ENCODE measurements around the gene CDC20.
"Not testable (repeated sequence)": the region's sequence is repeated elsewhere in the genome, so short reads cannot be mapped to it uniquely, and the experiment has no call there.

The CDC20 gene

GRCh38 chr1:43383449-43383848, 24.7 kb downstream of the CDC20 start:
- DNase-seq (ENCODE audit: low spot score), result peak; percentile 90

- no peak for DNase-seq (ENCODE audit: low spot score)
Measured at GRCh38 chr1:43386676-43387075, 27.9 kb downstream of the CDC20 start.

DNA sequence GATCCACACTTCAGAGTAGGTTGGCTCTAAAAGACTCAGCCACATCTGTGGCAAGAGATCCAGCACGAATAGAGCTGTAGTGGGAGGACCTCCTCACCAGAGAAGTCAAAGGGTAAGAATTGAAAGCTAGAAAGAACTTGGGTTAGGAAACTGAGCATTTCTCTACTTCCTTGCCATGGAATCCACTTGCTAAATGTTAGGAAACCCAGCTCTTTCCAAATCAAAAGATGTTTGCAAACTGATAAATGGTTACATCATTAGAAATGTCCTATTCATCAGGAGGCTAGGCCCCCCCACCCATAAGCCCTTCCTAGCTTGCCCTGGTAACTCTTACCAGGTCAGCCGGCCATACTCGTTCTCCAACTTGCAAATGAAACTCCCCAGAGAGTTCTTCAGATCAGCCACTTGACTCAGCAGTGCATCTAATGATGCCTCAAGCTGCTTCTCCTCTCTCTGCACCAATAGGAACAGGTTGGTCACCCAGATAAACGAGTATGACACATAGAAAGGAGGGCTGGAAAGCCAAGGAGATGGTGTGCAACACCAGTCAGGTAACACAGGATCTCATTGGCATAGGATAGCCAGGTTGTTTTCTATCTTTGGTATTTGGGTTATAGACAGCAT, 29.3 kb downstream of the CDC20 start:
- no peak for DNase-seq (ENCODE audit: low spot score)

DNA sequence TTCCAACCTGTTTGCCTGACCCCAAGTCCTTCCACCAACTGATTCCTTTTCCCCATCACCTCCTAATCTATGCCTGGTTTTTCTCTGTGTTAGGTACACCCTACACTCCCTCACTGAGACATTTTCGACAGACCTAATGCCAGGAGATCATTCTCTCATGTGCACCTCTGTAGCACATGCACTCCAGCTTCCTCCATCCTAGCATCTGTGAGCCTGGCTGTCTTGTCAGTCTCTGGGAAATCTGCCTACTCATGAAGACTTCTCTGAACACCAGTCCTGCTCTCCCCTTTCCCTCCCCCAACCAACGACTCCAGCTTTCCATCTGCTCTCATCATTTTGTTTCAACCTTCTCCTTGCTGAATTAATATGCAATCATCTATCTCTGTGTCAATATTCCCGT, 29.8 kb downstream of the CDC20 start:
- no peak for DNase-seq (ENCODE audit: low spot score)

- peak; percentile 97 for DNase-seq (ENCODE audit: low spot score)
Measured at GRCh38 chr1:43389326-43390313, 30.8 kb downstream of the CDC20 start, which contains the start of the genes MED8 and SZT2. Gene MED8 (minus strand): TSS chr1:43389800. CDS start chr1:43389764, 36 bp downstream. Gene SZT2 (plus strand): TSS chr1:43389899. CDS start chr1:43389969, 70 bp downstream.

DNA sequence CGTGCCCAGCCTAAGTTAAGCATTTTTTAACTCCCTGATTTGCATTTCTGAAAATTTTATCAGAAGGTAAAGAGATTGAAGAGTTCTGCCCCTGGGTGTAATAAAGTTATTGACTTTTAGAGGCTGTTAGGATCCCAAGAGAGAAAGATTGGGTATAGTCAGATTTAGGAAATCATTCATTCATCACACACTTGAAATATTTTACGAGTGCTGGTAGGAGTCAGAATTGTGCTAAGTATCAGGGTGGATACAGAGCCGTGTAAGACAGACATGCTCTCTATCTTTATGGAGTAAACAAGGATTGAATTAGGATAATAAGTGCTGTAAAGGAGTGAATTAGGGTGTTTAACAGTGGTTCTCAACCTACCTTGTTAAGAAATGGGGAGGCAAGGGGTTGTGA, 33.9 kb downstream of the CDC20 start:
- no peak for DNase-seq (ENCODE audit: low spot score)

GRCh38 chr1:43395523-43395922, 36.7 kb downstream of the CDC20 start:
- DNase-seq (ENCODE audit: low spot score), result no peak

- DNase-seq (ENCODE audit: low spot score), result no peak
Measured at GRCh38 chr1:43396059-43396458, 37.3 kb downstream of the CDC20 start.

DNA sequence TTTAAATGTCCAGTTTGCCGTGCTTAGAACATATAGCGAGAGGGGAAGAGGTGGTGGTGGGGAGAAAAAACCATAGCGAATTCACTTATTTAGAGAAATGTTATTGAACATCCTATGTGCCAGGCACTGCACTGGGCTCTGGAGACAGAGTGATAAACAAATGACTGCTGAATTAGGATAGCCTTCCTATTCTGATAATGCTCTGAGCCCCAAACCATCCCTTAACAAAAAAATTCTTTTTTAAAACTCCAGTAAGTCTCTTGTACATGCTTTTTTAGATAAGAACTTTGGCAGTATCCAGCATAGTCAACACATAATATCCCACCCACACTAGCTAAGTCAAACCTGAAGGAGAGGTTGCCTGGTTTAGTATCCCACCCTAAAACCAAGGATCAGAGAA, 39.4 kb downstream of the CDC20 start:
- no peak for DNase-seq (ENCODE audit: low spot score)

DNA sequence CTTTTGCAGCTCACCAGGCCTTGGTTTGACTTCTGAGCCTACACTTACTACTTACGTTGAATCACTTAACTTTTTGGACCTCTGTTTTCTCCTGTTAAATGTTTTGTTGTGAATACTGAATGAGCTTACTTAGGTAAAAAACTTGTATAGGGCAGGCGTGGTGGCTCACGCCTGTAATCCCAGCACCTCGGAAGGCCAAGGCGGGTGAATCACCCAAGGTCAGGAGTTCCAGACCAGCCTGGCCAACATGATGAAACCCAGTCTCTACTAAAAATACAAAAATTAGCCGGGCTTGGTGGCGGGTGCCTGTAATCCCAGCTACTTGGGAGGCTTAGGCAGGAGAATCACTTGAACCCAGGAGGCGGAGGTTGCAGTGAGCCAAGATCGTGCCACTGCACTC, 41.7 kb downstream of the CDC20 start:
- DNase-seq (ENCODE audit: low spot score), result not testable (repeated sequence)

- DNase-seq (ENCODE audit: low spot score), result no peak
Measured at GRCh38 chr1:43402089-43402865, 43.5 kb downstream of the CDC20 start.

DNA sequence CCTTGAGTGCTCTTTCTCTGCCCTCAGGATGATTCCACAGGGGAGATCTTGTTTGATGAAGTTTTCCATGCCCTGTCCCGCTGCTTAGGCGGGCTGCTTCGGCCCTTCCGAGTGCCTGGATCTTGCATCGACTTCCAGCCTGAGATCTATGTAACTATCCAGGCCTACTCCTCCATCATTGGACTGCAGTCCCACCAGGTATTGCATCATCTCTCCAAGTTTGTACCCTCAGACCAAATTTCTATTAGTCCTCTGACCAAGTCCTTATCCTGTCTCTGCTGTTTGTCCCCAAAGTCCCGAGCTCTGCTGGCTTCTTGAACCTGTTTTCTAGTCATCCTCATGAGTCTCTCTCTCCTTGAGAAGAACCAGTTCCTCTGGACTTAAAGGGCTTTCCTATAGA, 45.6 kb downstream of the CDC20 start:
- DNase-seq (ENCODE audit: low spot score), result no peak

- no peak for DNase-seq (ENCODE audit: low spot score)
Measured at GRCh38 chr1:43405219-43405875, 46.6 kb downstream of the CDC20 start.

DNA sequence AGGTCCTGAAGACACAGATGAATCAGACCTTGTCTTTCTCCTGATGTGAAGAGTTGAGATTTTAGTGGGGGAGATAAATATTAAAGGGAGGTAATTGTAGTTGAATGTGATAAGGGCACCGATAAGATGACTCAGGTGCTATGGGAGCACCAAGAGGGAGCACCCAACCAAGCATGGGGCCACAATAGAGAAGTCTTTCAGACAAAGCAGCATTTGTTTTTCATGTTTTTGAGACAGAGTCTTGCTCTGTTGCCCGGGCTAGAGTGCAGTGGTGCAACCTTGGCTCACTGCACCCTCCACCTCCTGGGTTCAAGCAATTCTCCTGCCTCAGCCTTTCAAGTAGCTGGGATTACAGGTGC, 47.1 kb downstream of the CDC20 start:
- DNase-seq (ENCODE audit: low spot score), result no peak

DNA sequence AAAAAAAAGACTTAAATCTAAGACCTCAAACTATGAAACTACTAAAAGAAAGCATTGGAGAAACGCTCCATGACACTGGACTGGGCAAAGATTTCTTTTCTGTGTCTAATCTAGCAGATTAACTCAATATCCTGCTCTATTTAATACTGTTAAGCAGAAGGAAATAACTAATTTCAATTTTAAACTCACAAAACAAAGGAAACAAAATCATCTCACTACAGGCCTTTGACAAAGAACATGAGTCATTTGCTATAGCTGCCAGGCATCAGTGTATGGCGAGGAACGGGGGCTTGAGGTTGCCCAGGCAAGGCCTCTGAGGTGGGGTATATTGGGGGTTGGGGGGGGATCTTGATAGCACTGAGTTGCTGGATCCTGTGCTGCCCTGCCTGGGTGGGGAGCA, 51.8 kb downstream of the CDC20 start:
- no peak for DNase-seq (ENCODE audit: low spot score)

Measured in pons (tissue), 1 donor.